GM12878 (cell line): ENCODE results near the gene HIBCH. TPM values are rescaled to one million over a fixed set of nuclear protein-coding genes. Genes with fewer than 3 reads are reported as not detected.

Source experiments
- BHLHE40 ChIP-seq, 2 experiments: fragments of 450-650 bp in 1 of 2; IDR thresholded peaks; 2 replicates each; pipeline ENCODE4 v1.6.1; 2011 to 2017; ENCODE audit warnings: low read depth in 2 of 2, borderline replicate concordance in 1 of 2, improper control_type of control experiment in 1 of 2, low read length in 1 of 2, mild to moderate bottlenecking in 1 of 2
- CBFB ChIP-seq: IDR thresholded peaks from 2 replicates; pipeline ENCODE4 v1.6.1; 2016; ENCODE audit warnings: antibody characterized with exemption, low read depth
- DPF2 ChIP-seq: fragments of 450-650 bp; IDR thresholded peaks from 2 replicates; pipeline ENCODE4 v1.6.1; 2017; ENCODE audit warnings: mild to moderate bottlenecking
- E2F4 ChIP-seq: IDR thresholded peaks from 2 replicates; pipeline ENCODE4 v1.6.1; 2012; ENCODE audit warnings: low read depth, low read length, improper control_type of control experiment
- EGR1 ChIP-seq, 2 experiments: IDR thresholded peaks; 1 replicate in 1 of 2; 2 replicates in 1 of 2; pipeline ENCODE4 v1.6.1; 2011 to 2012; ENCODE audit warnings: low read depth in 2 of 2, low read length in 2 of 2, borderline replicate concordance in 1 of 2, mild to moderate bottlenecking in 1 of 2, moderate library complexity in 1 of 2
- FOS ChIP-seq: IDR thresholded peaks from 3 replicates; pipeline ENCODE4 v1.6.1; 2011; ENCODE audit warnings: borderline replicate concordance; ENCODE audit not compliant: insufficient read length; ENCODE audit errors: extremely low read depth
- FOXK2 ChIP-seq: fragments of 450-650 bp; IDR thresholded peaks from 2 replicates; pipeline ENCODE4 v1.6.1; 2017; ENCODE audit warnings: mild to moderate bottlenecking, moderate library complexity
- HCFC1 ChIP-seq: fragments of 150-350 bp; IDR thresholded peaks from 2 replicates; pipeline ENCODE4 v1.6.1; 2014; ENCODE audit warnings: low read length
- HDAC2 ChIP-seq: fragments of 200-600 bp; sonication (generic); IDR thresholded peaks from 2 replicates; pipeline ENCODE4 v1.6.1; 2017
- HDAC6 ChIP-seq: fragments of 200-600 bp; sonication (generic); IDR thresholded peaks from one replicate; pipeline ENCODE4 v1.8.0; 2017; ENCODE audit warnings: antibody characterized with exemption; ENCODE audit not compliant: unreplicated experiment
- HDGF ChIP-seq: fragments of 450-650 bp; IDR thresholded peaks from 2 replicates; pipeline ENCODE4 v1.6.1; 2016; ENCODE audit warnings: antibody characterized with exemption
- IRF5 ChIP-seq: fragments of 450-650 bp; IDR thresholded peaks from 2 replicates; pipeline ENCODE4 v1.6.1; 2017; ENCODE audit warnings: borderline replicate concordance
- JUND ChIP-seq: IDR thresholded peaks from 2 replicates; pipeline ENCODE4 v1.6.1; 2012; ENCODE audit warnings: low read depth, mild to moderate bottlenecking, low read length, improper control_type of control experiment, moderate library complexity
- MEF2B ChIP-seq: fragments of 450-650 bp; IDR thresholded peaks from 2 replicates; pipeline ENCODE4 v1.6.1; 2018; ENCODE audit warnings: mild to moderate bottlenecking, moderate library complexity; ENCODE audit not compliant: partially characterized antibody, poor library complexity, severe bottlenecking
- MYB ChIP-seq: fragments of 150-350 bp; IDR thresholded peaks from 2 replicates; pipeline ENCODE4 v1.6.1; 2014; ENCODE audit warnings: mild to moderate bottlenecking, low read depth, low read length, borderline replicate concordance
- NR2C1 ChIP-seq: fragments of 450-650 bp; IDR thresholded peaks from 2 replicates; pipeline ENCODE4 v1.6.1; 2017; ENCODE audit warnings: antibody characterized with exemption, mild to moderate bottlenecking, moderate library complexity
- NR2C2 ChIP-seq: IDR thresholded peaks from 2 replicates; pipeline ENCODE4 v1.6.1; 2011; ENCODE audit warnings: borderline replicate concordance, low read depth; ENCODE audit not compliant: control insufficient read depth, insufficient read length
- NR2F1 ChIP-seq: fragments of 450-650 bp; conservative IDR thresholded peaks from 2 replicates; pipeline ENCODE4 v1.6.1; 2017; ENCODE audit warnings: mild to moderate bottlenecking
- PAX5 ChIP-seq: IDR thresholded peaks from 2 replicates; pipeline ENCODE4 v1.6.1; 2011; ENCODE audit warnings: low read depth, low read length, borderline replicate concordance
- PBX3 ChIP-seq: IDR thresholded peaks from 2 replicates; pipeline ENCODE4 v1.6.1; 2011; ENCODE audit warnings: mild to moderate bottlenecking, low read depth, low read length, moderate library complexity; ENCODE audit not compliant: insufficient replicate concordance
- POLR2A ChIP-seq: IDR thresholded peaks from 2 replicates; pipeline ENCODE4 v1.6.1; 2011; ENCODE audit warnings: low read depth, mild to moderate bottlenecking, low read length
- RAD51 ChIP-seq: fragments of 450-650 bp; IDR thresholded peaks from 2 replicates; pipeline ENCODE4 v1.6.1; 2016; ENCODE audit warnings: moderate library complexity, mild to moderate bottlenecking, inconsistent platforms
- RB1 ChIP-seq: fragments of 450-650 bp; formaldehyde crosslinking; IDR thresholded peaks from 2 replicates; pipeline ENCODE4 v1.6.1; 2017; ENCODE audit warnings: mild to moderate bottlenecking, borderline replicate concordance
- SMAD5 ChIP-seq: IDR thresholded peaks from 2 replicates; pipeline ENCODE4 v1.6.1; 2016; ENCODE audit warnings: antibody characterized with exemption, low read depth
- SPI1 ChIP-seq: IDR thresholded peaks from 2 replicates; pipeline ENCODE4 v1.6.1; 2011; ENCODE audit warnings: low read depth, mild to moderate bottlenecking, low read length, moderate library complexity, borderline replicate concordance; ENCODE audit not compliant: insufficient read depth
- STAT3 ChIP-seq: IDR thresholded peaks from 2 replicates; pipeline ENCODE4 v1.6.1; 2011; ENCODE audit warnings: low read depth, low read length, improper control_type of control experiment
- SUZ12 ChIP-seq: fragments of 200-600 bp; sonication (generic); IDR thresholded peaks from one replicate; pipeline ENCODE4 v1.6.1; 2018; ENCODE audit warnings: antibody characterized with exemption, mild to moderate bottlenecking; ENCODE audit not compliant: unreplicated experiment
- YBX1 ChIP-seq: fragments of 450-650 bp; IDR thresholded peaks from 2 replicates; pipeline ENCODE4 v1.6.1; 2016; ENCODE audit warnings: antibody characterized with exemption
- ZSCAN29 ChIP-seq: fragments of 450-650 bp; IDR thresholded peaks from 2 replicates; pipeline ENCODE4 v1.6.1; 2017; ENCODE audit warnings: mild to moderate bottlenecking, moderate library complexity
- polyA plus RNA-seq, 11 experiments: library from polyadenylated mRNA; depleted of rRNA in 4 of 11; unstranded in 6 of 11; stranded (reverse) in 5 of 11; fragments of >200 nt; fragmentation: Nextera tagmentation in 4 of 11; fragmentation: Illumina TruSeq in 1 of 11; extraction: Ambion mirVana in 4 of 11; extraction: Trizol in 1 of 11; gene quantifications; 1 replicate in 1 of 11; 2 replicates in 10 of 11; pipeline versions ENCODE4 v1.2.1 to v1.2.3, GENCODE V29; 2011 to 2016; ENCODE audit warnings: inconsistent platforms in 2 of 11, missing spikeins in 2 of 11, low read depth in 1 of 11
- total RNA-seq, 4 experiments: library from RNA; depleted of rRNA in 3 of 4; stranded (reverse); fragments of >200 nt in 3 of 4; fragmentation: Illumina TruSeq in 1 of 4; extraction: Trizol in 1 of 4; gene quantifications; 2 replicates each; pipeline versions ENCODE4 v1.2.1 to v1.2.3, GENCODE V29; 2013 to 2021

HIBCH gene
- total and polyA plus RNA-seq, 10 of the 15 experiments (the other 5 are each of a cell fraction or from before 2014, with no cell fraction given), result 22.3 to 81.0 (median 37.4) TPM

- peak; percentile 53 for TF ChIP-seq CBFB
- TF ChIP-seq HDGF, result peak; percentile 90; the same call in 1 of the 2 replicates
- TF ChIP-seq E2F4, result no peak
- TF ChIP-seq IRF5, result 0 out of 2 replicates have a peak, but pooled peaks have one; percentile 39
- TF ChIP-seq EGR1 (IDR thresholded peaks at IDR 0.05; ENCODE audit: borderline replicate concordance in 1 of 2, low read depth in 2 of 2, low read length in 2 of 2), result peak in 1 of 2 experiments; percentile 59; a peak in 1 of 3 replicates
- TF ChIP-seq POLR2A, result peak; percentile 89
- TF ChIP-seq HCFC1, result 0 out of 2 replicates have a peak, but pooled peaks have one; percentile 47
- no peak for TF ChIP-seq MEF2B
- TF ChIP-seq DPF2, result no peak
- TF ChIP-seq SPI1, result no peak
- 0 out of 2 replicates have a peak, but pooled peaks have one; percentile 10 for TF ChIP-seq NR2C1
- no peak for TF ChIP-seq JUND
- no peak for TF ChIP-seq ZSCAN29
- no peak for TF ChIP-seq YBX1
- peak; percentile 29 for TF ChIP-seq PBX3
- TF ChIP-seq BHLHE40 (IDR thresholded peaks at IDR 0.05; ENCODE audit: borderline replicate concordance in 1 of 2, low read depth in 2 of 2, low read length in 1 of 2), result peak; percentile 70 to 90; a peak in 3 of 4 replicates
- no peak for TF ChIP-seq FOXK2
- TF ChIP-seq NR2C2, result no peak
- no peak for TF ChIP-seq SUZ12
- no peak for TF ChIP-seq FOS
- 0 out of 2 replicates have a peak, but pooled peaks have one; percentile 37 for TF ChIP-seq MYB
- no peak for TF ChIP-seq HDAC2
- peak; percentile 73; the same call in 1 of the 2 replicates for TF ChIP-seq PAX5
- 0 out of 2 replicates have a peak, but pooled peaks have one; percentile 46 for TF ChIP-seq RB1
- TF ChIP-seq SMAD5, result no peak
- TF ChIP-seq HDAC6, result no peak
- no peak for TF ChIP-seq STAT3
- TF ChIP-seq RAD51, result 0 out of 2 replicates have a peak, but pooled peaks have one; percentile 20
- TF ChIP-seq NR2F1, result no peak
Measured at GRCh38 chr2:190319555-190320498, at the start of gene HIBCH (continued).
